HPDE6-E6E7 (cell line): ENCODE measurements around the gene HRH4.
A peak's percentile ranks its signal among the peaks of the same experiment; 100 is the strongest.

Source experiments
- DNase-seq: peaks from one replicate; pipeline ENCODE4 v3.0.0; 2011; ENCODE audit warnings: missing footprints; ENCODE audit errors: extremely low spot score

Gene HRH4

DNA sequence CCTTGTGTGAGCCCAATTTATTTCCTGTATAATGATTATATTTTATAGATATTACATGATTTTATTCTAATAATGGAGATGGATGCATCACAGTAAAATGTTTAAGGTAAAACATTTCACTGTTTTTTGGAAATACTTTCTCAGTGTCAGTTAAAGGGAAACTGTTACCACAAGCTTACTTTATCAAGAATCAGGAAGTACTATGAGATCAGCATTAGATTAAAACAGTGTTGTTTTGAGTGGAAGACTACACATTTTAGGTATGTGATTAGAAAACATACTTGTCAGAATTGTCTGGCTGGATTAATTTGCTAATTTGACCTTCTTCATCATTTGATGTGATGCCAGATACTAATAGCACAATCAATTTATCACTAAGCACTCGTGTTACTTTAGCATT, at the start of gene HRH4:
Gene HRH4, plus strand, starts transcription at position 250 of the 400 bp plus-strand sequence. Its CDS starts 92 bp downstream, at position 342.
- DNase-seq = no peak

- DNase-seq = peak; percentile 32
These were observed 47.3 kb upstream of the HRH4 start for GRCh38 chr18:24413148-24413547.

- no peak for DNase-seq
These were observed 46.0 kb upstream of the HRH4 start for GRCh38 chr18:24414349-24415003.

DNA sequence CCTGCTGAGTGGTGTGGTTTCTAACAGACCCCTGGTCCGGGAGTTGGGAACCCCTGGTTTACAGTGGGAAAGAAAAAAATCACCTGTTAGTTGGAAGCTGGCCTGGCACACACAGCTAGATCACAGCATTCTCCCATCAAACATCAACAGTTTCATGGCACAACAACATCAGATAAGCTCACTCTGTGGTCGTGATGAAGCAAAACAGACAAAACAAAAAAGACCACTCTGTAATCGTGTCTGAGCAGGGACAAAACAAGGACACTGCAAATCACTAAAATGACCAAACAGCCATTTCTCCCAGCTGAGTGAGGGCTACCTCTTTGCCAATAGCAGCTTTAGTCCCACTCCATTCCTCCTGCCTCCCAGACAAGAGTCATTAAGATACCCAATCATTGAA, 43.0 kb upstream of the HRH4 start:
- DNase-seq = no peak

GRCh38 chr18:24420551-24420950, 39.9 kb upstream of the HRH4 start:
- DNase-seq = no peak

DNA sequence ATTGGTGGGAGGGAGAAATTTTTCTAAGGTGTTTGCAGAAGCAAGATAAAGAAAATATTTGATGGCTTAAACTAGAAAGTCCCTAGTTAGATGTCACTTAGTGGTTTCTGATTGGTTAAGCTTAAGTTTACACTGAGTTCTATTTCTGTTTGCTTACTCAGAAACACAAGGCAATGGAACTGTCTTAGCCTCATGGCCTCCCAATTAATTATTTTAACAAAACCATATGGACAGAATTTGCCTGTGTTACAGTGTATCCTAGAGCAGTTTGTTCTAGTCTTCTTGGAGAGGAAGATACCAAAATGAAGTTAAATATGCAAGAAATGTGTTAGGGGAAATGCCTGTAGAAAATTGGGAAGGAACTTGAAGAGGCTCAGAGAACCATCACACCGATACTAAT, 38.6 kb upstream of the HRH4 start:
- no peak for DNase-seq

- DNase-seq = no peak
These were observed 34.4 kb upstream of the HRH4 start for GRCh38 chr18:24426073-24426397.

DNA sequence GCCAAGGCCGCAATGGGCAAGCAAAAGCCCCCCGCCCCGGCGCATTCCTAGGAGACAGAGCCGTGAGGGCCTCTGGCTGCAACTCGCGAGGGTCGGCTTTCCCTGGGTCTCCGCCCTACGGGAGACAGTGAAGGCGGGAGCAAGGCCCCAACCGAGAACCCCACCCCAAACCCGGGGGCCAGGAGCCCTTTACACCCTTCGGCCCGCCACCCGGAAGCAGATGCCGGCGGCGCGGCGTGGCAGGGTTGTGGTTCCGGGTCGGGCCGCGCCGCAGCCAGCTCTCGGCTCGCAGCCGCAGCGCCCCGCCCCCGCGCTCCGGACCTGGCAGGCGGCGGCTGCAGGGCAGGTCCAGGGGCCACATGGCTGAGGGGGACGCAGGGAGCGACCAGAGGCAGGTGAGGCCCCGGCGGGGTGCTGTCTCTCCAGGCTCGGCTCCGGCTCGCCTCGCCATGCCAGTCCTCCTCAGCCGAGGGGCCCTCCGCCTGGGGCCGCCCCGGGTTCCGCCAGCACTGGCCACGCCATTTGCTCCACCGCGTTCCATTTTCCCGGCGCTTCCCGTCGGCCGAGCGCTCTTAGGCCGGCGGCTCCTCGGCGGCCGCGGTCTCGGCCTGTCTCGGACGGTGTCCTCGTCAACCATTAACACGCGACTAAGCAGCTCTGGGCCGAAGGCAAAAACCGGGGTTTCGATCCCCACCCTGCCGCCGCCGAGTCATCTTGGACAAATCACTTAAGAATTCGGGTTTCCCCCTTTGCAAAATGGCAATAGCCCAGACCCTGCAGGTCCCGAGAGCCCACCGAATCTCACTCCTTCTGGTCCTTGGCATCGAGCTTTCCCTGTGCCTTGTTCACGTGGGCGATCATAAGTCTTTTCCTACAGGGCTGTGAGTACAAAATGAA, 33.8 kb upstream of the HRH4 start, which contains the start of gene IMPACT:
Gene IMPACT, plus strand, starts transcription at position 273 of the 897 bp plus-strand sequence. Its CDS starts 87 bp downstream, at position 360.
- peak; percentile 79 for DNase-seq

- no peak for DNase-seq
These were observed 33.0 kb upstream of the HRH4 start for GRCh38 chr18:24427484-24427883.

- no peak for DNase-seq
These were observed 31.7 kb upstream of the HRH4 start for GRCh38 chr18:24428709-24429108.

DNA sequence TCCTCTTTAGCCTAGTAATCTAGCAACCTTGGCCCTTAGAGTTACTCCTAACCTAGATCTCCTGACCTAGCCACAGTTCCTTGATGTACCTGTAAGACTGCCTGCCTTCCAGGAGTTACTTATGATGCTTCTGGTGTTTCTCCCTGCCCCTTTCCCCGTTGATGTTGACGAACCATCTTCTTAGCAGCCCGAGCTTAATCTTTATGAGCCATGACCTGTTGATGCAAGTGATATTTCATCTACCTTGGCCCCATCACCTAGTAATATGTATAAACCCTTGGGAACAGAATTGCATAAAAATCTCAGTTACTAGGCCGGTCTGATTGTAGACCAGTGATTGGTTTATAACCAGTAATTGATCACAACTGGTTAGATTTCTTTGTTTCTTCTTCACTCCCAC, 31.2 kb upstream of the HRH4 start:
- no peak for DNase-seq

GRCh38 chr18:24432618-24433017, 27.8 kb upstream of the HRH4 start:
- DNase-seq = no peak

DNA sequence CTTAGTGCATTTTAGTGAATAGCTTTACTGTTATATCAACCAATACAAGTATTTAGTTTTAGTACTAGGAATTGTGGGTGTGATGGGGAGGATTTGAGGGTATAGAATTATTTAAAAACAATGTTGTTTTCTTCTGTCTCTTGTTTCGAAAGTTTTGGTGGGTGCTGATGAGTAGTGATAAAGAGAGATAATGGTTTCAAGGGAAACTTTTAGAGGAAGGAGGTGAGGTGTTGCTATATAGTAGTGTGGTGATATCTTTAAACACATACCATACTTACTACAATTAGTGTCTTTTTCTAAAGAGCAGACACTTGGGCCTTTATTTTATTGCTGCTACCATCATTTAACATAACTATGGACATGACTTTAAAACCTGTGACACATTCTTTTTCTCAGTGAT, 23.5 kb upstream of the HRH4 start:
- DNase-seq = no peak

- DNase-seq = no peak
These were observed 16.6 kb upstream of the HRH4 start for GRCh38 chr18:24443870-24444269.

DNA sequence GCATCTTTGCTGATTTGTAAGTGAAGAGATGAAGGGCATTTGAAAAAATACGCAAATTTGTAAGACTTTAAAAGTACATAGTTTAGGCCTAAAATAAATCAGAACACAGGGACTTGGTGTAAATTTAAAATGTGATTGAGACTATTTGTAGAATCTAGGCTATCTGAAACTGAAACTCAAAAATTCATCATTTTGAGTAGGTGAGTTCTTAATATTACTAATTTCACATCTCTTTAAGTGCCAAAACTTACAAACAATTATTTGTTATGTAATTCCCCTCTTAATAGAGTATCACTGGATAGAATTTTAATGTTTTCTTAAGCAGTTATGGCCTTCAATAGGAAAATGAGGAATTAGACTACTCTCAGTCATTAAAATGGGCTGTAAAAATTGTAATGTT, 14.0 kb upstream of the HRH4 start:
- no peak for DNase-seq

GRCh38 chr18:24446953-24447538, 13.4 kb upstream of the HRH4 start:
- no peak for DNase-seq

DNA sequence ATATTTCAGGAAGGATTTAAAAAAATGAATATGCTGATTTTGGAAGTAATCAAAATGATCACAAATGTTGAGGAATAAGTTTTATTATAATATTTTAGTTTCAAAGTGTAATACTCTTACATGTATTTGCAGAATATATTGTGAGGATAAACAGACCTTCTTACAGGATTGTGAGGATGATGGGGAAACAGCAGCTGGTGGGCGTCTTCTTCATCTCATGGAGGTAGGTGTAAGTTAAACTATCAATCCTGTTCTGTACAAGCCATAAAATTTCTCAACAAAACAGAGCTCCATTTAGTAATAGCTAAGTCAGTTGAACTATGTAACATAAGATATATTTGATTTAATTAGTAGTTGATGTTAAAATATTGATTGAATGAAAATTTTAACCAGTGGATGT, 12.5 kb upstream of the HRH4 start:
- no peak for DNase-seq

DNA sequence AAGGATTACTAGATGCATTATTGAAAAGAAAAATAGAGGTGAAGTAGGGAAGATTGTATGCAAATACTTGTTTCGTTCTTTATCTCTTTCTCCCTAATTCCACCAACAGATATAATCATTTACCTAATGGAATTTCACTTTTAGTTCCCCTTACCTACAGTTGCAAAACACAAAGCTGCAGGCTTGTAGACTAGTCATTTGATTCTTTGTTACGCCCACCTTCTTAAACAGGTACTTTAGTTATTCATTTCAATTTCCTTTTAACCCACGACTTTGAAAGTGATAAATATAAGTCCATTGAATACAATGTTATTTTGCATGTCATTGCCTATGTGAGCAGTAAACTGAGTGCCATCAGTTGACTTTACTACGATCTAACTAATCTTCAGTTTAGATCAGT, 3.9 kb upstream of the HRH4 start:
- no peak for DNase-seq

DNA sequence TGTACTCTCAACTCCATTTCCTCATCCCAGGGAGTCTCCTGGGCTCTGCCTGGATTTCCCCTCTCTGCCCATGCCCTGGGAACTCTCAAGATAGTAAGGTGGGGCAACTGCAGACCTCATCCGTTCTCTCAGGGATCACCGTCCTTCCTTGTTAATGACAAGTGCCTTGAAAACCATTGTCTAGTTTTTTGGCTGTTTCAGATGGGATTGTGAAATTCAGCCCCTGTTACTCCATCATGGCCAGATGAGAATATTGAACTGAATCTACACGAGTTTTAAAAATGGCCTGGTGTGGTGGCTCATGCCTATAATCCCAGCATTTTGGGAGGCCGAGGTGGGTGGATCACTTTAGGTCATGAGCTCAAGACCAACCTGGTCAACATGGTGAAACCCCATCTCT, 665 bp upstream of the HRH4 start:
- DNase-seq = no peak

DNA sequence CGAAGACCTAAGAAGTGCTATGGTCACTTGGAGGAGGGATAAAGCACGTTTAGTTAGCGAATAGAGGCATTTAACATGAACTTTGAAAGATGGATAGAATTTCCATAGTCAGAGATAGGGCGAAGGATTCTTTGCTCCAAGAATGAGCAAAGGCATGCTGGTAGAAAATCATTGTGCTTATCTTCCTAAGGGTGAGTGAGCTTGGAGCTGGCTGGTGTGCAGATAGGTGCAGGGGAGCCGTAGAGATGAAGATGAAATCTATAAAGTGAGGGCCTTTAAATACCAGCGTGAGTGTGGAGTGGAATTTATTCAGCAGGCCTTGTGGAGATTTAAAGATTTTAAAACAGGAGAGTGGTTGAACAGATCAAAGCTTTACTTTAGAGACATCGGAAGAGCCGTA, 1.6 kb downstream of the HRH4 start:
- DNase-seq = no peak

GRCh38 chr18:24462838-24463775, 2.7 kb downstream of the HRH4 start:
- no peak for DNase-seq

- no peak for DNase-seq
These were observed 5.0 kb downstream of the HRH4 start for GRCh38 chr18:24465486-24465885.
